Fibroblast of lung (primary cell): ENCODE results near the gene SEMA5A. TPM values are rescaled to one million over a fixed set of nuclear protein-coding genes. Genes with fewer than 3 reads are reported as not detected.

Experiments used
- DNase-seq, 2 donors: peaks; one replicate each; pipeline versions ENCODE4 v3.0.0 to v3.0.0-alpha.2; 2010; ENCODE audit warnings: low read depth in 2 of 2
- H2AFZ ChIP-seq: 2 replicates; pipeline ENCODE4 v1.5.1; 2012; ENCODE audit warnings: low read length, control low read depth, inconsistent platforms
- H3K27ac ChIP-seq: 2 replicates; pipeline ENCODE4 v1.5.1; 2011; ENCODE audit warnings: low read length, control low read depth; ENCODE audit not compliant: insufficient read depth
- H3K27me3 ChIP-seq: 2 replicates; pipeline ENCODE4 v1.5.1; 2011; ENCODE audit warnings: mild to moderate bottlenecking, low read length; ENCODE audit not compliant: control insufficient read depth, insufficient read depth
- H3K36me3 ChIP-seq: 2 replicates; pipeline ENCODE4 v1.5.1; 2011; ENCODE audit warnings: low read length; ENCODE audit not compliant: control insufficient read depth, insufficient read depth
- H3K4me1 ChIP-seq: 2 replicates; pipeline ENCODE4 v1.5.1; 2011; ENCODE audit warnings: low read length; ENCODE audit not compliant: control insufficient read depth, insufficient read depth; ENCODE audit errors: extremely low read depth
- H3K4me2 ChIP-seq: 2 replicates; pipeline ENCODE4 v1.5.1; 2011; ENCODE audit warnings: low read length, control low read depth; ENCODE audit not compliant: insufficient read depth; ENCODE audit errors: extremely low read depth
- H3K4me3 ChIP-seq, 4 experiments: fragments of 200-600 bp in 1 of 4; sonication (generic) in 1 of 4; replicated peaks in 1 of 4; 2 replicates each; pipeline ENCODE4 v1.5.1; 2011 to 2016; ENCODE audit warnings: low read length in 4 of 4, low read depth in 3 of 4, mild to moderate bottlenecking in 3 of 4, control low read depth in 2 of 4, inconsistent platforms in 1 of 4, mixed read lengths in 1 of 4; ENCODE audit not compliant: insufficient read depth in 1 of 4; ENCODE audit errors: control extremely low read depth in 1 of 4
- H3K79me2 ChIP-seq: 2 replicates; pipeline ENCODE4 v1.5.1; 2012; ENCODE audit warnings: mild to moderate bottlenecking, low read length, inconsistent platforms; ENCODE audit not compliant: control insufficient read depth, insufficient read depth
- H3K9ac ChIP-seq: 2 replicates; pipeline ENCODE4 v1.5.1; 2011; ENCODE audit warnings: mild to moderate bottlenecking, low read length, control low read depth; ENCODE audit not compliant: insufficient read depth
- H3K9me3 ChIP-seq: 2 replicates; pipeline ENCODE4 v1.5.1; 2012; ENCODE audit warnings: low read depth, low read length; ENCODE audit not compliant: control insufficient read depth, insufficient read depth
- H4K20me1 ChIP-seq: 2 replicates; pipeline ENCODE4 v1.5.1; 2011; ENCODE audit warnings: low read length; ENCODE audit not compliant: control insufficient read depth, insufficient read depth; ENCODE audit errors: extremely low read depth
- EZH2 ChIP-seq: IDR thresholded peaks from 2 replicates; pipeline ENCODE4 v1.5.1; 2012; ENCODE audit warnings: low read length, control low read depth, mild to moderate bottlenecking; ENCODE audit errors: missing control alignments
- polyA plus RNA-seq, 2 donors: library from polyadenylated mRNA; depleted of rRNA in 1 of 2; stranded (reverse) in 1 of 2; unstranded in 1 of 2; fragments of >200 nt; gene quantifications; 2 replicates each; pipeline ENCODE4 v1.2.1, GENCODE V29; 2011 to 2012; ENCODE audit warnings: missing spikeins in 1 of 2
- total RNA-seq: library from RNA; depleted of rRNA; stranded (reverse); fragments of >200 nt; gene quantifications from 2 replicates; pipeline ENCODE4 v1.2.1, GENCODE V29; 2014
- TF ChIP-seq, protein P1 (sequence below), 2 donors: IDR thresholded peaks in 1 of 2; conservative IDR thresholded peaks in 1 of 2; 1 replicate in 1 of 2; 2 replicates in 1 of 2; pipeline ENCODE4 v1.5.1; 2011 to 2012; ENCODE audit warnings: low read length in 2 of 2, control low read depth in 1 of 2, inconsistent platforms in 1 of 2, low read depth in 1 of 2, mild to moderate bottlenecking in 1 of 2

Gene SEMA5A
- total and polyA plus RNA-seq, 2 donors (not counting 1 experiment from before 2014, with no cell fraction given): 30.6 to 49.0 TPM

GRCh38 chr5:9165546-9165945 is 380.3 kb downstream of the SEMA5A start:
- Histone ChIP-seq H2AFZ (no peak overlapping the region), H3K9ac (no peak overlapping the region), H3K4me2 (no peak overlapping the region), H3K27me3 (no peaks in the 10 kb centered on the region), H3K36me3 (no peaks in the 10 kb centered on the region), H4K20me1 (no peaks in the 10 kb centered on the region), H3K27ac (no peak overlapping the region), H3K4me3 (no peak overlapping the region), H3K79me2 (no peaks in the 10 kb centered on the region), H3K9me3 (no peaks in the 10 kb centered on the region), H3K4me1 (no peaks in the 10 kb centered on the region)
- TF ChIP-seq EZH2: no peak
- TF ChIP-seq, protein P1, sequence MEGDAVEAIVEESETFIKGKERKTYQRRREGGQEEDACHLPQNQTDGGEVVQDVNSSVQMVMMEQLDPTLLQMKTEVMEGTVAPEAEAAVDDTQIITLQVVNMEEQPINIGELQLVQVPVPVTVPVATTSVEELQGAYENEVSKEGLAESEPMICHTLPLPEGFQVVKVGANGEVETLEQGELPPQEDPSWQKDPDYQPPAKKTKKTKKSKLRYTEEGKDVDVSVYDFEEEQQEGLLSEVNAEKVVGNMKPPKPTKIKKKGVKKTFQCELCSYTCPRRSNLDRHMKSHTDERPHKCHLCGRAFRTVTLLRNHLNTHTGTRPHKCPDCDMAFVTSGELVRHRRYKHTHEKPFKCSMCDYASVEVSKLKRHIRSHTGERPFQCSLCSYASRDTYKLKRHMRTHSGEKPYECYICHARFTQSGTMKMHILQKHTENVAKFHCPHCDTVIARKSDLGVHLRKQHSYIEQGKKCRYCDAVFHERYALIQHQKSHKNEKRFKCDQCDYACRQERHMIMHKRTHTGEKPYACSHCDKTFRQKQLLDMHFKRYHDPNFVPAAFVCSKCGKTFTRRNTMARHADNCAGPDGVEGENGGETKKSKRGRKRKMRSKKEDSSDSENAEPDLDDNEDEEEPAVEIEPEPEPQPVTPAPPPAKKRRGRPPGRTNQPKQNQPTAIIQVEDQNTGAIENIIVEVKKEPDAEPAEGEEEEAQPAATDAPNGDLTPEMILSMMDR (conservative IDR thresholded peaks at IDR 0.05 in 1 of 2, IDR thresholded peaks at IDR 0.05 in 1 of 2; ENCODE audit: low read depth in 1 of 2, low read length in 2 of 2): no peak
- DNase-seq: peak; percentile 15 to 23

DNA sequence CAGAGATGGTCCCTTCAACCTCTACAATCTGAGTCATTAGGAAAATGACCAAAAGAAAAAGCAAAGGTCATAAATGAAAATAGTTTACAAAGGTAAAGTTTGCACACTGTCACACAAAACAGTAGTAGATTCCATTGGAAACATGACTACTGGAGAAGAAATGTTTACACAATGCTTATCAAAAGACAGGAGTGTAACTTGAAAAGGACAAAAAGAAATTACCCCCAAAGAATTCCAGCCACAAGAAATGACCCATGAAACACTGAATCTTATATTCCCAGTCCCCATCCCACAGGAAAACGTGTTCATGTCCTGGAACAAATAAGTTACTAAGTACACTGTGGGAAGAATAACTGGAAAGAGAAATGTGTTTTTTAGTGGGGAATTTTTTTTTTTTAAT is 385.1 kb downstream of the SEMA5A start:
- Histone ChIP-seq H4K20me1 (no peaks in the 10 kb centered on the region), H3K9me3 (no peaks in the 10 kb centered on the region), H2AFZ (no peak overlapping the region), H3K4me3 (no peak overlapping the region), H3K27ac (no peak overlapping the region), H3K4me2 (no peak overlapping the region), H3K27me3 (no peaks in the 10 kb centered on the region), H3K4me1 (peaks cover 3% of the 10 kb centered on the region), H3K9ac (no peak overlapping the region), H3K36me3 (no peaks in the 10 kb centered on the region), H3K79me2 (no peaks in the 10 kb centered on the region)
- TF ChIP-seq, protein P1 (conservative IDR thresholded peaks at IDR 0.05 in 1 of 2, IDR thresholded peaks at IDR 0.05 in 1 of 2; ENCODE audit: low read depth in 1 of 2, low read length in 2 of 2): no peak
- no peak for TF ChIP-seq EZH2
- DNase-seq: no peak

DNA sequence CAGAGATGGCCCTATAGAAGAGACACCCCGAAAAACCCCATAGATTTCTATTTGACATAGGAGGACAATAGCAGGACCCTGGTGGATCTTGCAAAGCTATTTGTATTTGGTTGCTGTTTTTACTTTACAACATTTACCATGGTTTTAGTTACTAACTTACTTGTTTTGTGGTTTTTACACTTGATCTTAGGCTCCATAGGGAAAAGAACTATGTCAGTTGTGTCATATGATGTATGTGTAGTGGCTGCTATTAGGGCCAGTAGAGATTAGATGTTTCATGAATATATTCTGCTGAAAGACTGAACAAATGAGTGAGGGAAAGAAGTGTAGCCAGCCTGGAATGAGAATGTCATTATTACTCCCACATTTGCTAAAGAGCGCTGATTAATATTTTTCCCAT is 388.1 kb downstream of the SEMA5A start:
- Histone ChIP-seq H3K4me2 (no peak overlapping the region), H3K27ac (no peak overlapping the region)

More for the DNA sequence above, 388.1 kb downstream of the SEMA5A start:
- TF ChIP-seq, protein P1 (conservative IDR thresholded peaks at IDR 0.05 in 1 of 2, IDR thresholded peaks at IDR 0.05 in 1 of 2; ENCODE audit: low read depth in 1 of 2, low read length in 2 of 2): no peak
- no peak for TF ChIP-seq EZH2
- no peak overlapping the region for H3K4me3 ChIP-seq
- peaks cover 3% of the 10 kb centered on the region for H3K4me1 ChIP-seq
- H3K27me3 ChIP-seq: no peaks in the 10 kb centered on the region
- H3K79me2 ChIP-seq: no peaks in the 10 kb centered on the region
- no peak overlapping the region for H3K9ac ChIP-seq
- no peak overlapping the region for H2AFZ ChIP-seq
- H4K20me1 ChIP-seq: no peaks in the 10 kb centered on the region
- no peaks in the 10 kb centered on the region for H3K9me3 ChIP-seq
- no peaks in the 10 kb centered on the region for H3K36me3 ChIP-seq
- no peak for DNase-seq
